Forelimb muscle (tissue), 1 donor: ENCODE results near the gene TMC5. TPM values are rescaled to one million over a fixed set of nuclear protein-coding genes. Genes with fewer than 3 reads are reported as not detected.
"Not testable (repeated sequence)": the region's sequence is repeated elsewhere in the genome, so short reads cannot be mapped to it uniquely, and the experiment has no call there.

ENCODE experiments used
- DNase-seq: peaks from one replicate; pipeline ENCODE4 v3.0.0-alpha.2; 2013; ENCODE audit warnings: low read depth
- polyA plus RNA-seq: library from polyadenylated mRNA; unstranded; fragments of 120-200 nt; gene quantifications from one replicate; pipeline ENCODE4 v1.2.1, GENCODE V29; 2013; ENCODE audit not compliant: insufficient read length

Gene TMC5
- polyA plus RNA-seq, result 0.05 TPM

GRCh38 chr16:19417640-19418039 is at the start of gene TMC5:
TSS of gene TMC5 (plus strand) at chr16:19417883. CDS start at chr16:19440039, 22,156 bp downstream.
- no peak for DNase-seq

- not testable (repeated sequence) for DNase-seq
Observed at GRCh38 chr16:19372541-19372940, 45.1 kb upstream of the TMC5 start.

- no peak for DNase-seq
Observed at GRCh38 chr16:19374402-19374801, 43.3 kb upstream of the TMC5 start.

- DNase-seq, result peak; percentile 28
Observed at GRCh38 chr16:19375561-19376158, 42.0 kb upstream of the TMC5 start.

- DNase-seq, result no peak
Observed at GRCh38 chr16:19377864-19378263, 39.8 kb upstream of the TMC5 start.

- no peak for DNase-seq
Observed at GRCh38 chr16:19378511-19378910, 39.2 kb upstream of the TMC5 start.

GRCh38 chr16:19379838-19380237 is 37.8 kb upstream of the TMC5 start:
- no peak for DNase-seq

GRCh38 chr16:19380328-19380727 is 37.4 kb upstream of the TMC5 start:
- DNase-seq, result no peak

GRCh38 chr16:19382084-19382801 is 35.4 kb upstream of the TMC5 start:
- no peak for DNase-seq

GRCh38 chr16:19382887-19383816 is 34.5 kb upstream of the TMC5 start:
- no peak for DNase-seq

GRCh38 chr16:19384656-19385055 is 33.0 kb upstream of the TMC5 start:
- no peak for DNase-seq

- no peak for DNase-seq
Observed at GRCh38 chr16:19386525-19386924, 31.2 kb upstream of the TMC5 start.

GRCh38 chr16:19389246-19389645 is 28.4 kb upstream of the TMC5 start:
- no peak for DNase-seq

GRCh38 chr16:19391185-19391776 is 26.4 kb upstream of the TMC5 start:
- not testable (repeated sequence) for DNase-seq

GRCh38 chr16:19392352-19392751 is 25.3 kb upstream of the TMC5 start:
- no peak for DNase-seq

GRCh38 chr16:19393226-19394111 is 24.2 kb upstream of the TMC5 start:
- no peak for DNase-seq

GRCh38 chr16:19395646-19396267 is 21.9 kb upstream of the TMC5 start:
- not testable (repeated sequence) for DNase-seq

GRCh38 chr16:19396555-19397011 is 21.1 kb upstream of the TMC5 start:
- DNase-seq, result no peak

- not testable (repeated sequence) for DNase-seq
Observed at GRCh38 chr16:19397373-19397772, 20.3 kb upstream of the TMC5 start.

GRCh38 chr16:19400711-19401110 is 17.0 kb upstream of the TMC5 start:
- DNase-seq, result no peak
